NCI-H748 (cell line): ENCODE data around the gene TMEM115.
"Not testable (repeated sequence)": the region's sequence is repeated elsewhere in the genome, so short reads cannot be mapped to it uniquely, and the experiment has no call there.

Experiments used
- DNase-seq: peaks from one replicate; lab custom pipeline; 2025; ENCODE audit not compliant: unreplicated experiment; lab: John Stamatoyannopoulos, UW

Gene TMEM115

DNA sequence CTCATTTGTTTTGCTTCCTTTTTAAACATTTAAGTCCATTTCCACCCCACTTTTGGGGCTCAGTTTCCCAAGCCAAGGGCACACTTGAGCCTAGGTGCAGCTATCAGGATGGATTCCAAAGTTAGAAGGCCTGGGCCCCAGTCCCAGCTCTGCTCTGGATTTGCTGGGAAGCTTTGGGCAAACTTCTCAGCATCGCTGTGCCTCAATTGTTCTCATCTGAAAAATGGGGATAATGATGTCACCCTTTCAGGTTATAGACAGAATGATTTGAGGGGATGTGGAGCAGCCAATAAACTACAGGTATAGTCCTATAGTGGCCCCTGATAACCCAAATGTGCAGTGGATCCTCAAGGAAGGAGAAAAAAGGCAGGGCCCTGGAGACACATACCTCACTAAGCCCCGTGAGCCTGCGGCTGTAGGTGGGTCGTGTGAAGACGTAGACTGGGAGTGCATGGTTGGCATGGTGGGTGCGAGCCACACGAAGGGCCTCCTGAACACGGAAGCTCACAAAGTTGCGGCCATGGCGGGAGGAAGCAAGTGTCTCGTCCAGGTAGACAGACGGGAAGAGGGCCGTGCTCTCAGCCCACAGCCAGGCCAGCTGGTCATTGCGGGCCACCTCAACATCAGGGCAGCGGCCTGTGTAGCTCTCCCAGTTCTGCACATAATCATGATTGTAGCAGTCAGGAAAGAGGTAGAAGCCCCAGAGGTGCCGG, 40.0 kb downstream of the TMEM115 start:
- DNase-seq = no peak

DNA sequence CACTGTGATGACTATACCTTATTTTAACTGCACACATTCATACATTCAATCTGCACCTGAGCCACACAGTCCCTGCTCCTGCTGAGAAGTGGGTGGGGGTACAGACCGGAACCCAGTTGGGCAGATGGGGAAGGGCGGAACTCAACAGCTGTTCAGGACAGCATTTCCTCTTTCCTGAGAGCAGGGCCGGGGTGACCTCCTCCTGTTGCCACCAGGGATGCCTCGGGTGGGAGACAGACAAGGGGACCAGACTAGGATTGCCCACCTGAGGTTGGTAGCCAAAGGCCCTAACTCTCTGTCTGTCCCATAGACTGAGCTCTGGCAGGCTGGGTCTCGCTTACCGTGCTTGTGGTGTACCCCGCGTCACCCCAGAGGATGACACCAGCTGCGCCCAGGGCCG, 40.7 kb downstream of the TMEM115 start:
- DNase-seq = no peak

DNA sequence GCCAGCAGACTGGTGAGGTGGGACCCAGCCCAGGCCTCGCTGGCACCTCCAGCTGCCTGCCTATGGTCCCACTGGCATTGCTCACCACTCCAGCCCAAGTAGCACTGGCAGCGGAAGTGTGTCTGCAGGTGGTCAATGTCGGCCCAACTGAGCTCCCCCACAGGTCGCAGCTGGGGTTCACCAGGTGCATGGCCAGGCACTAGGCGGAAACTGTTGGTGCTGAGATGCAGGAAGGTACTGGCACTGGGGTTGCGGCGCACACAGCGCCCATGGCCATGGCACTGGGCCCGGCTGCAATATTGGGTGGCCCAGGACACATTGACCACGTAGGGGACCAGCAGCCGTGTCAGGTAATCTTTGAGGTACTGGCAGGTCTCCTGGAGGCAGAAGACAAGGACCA, 41.2 kb downstream of the TMEM115 start:
- no peak for DNase-seq

DNA sequence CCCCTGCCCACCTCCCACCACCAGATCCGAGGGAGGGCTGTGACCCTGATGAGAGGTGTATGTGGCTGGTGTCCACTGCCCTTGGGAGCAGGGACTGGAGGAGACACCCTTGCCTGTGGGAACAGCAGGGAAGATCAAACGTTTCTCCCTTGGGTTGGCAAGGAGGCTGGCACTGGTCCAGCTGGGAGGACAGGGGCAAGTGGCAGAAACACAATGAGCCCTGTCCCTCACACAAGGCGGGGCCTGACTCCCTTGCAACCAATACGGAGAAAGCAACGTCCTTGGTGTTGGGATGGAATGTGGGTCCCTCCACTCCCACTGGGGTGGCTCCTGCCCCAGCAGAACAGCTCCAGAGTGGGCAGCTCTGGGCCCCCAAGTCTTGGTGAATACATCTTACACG, 42.0 kb downstream of the TMEM115 start:
- DNase-seq = no peak

DNA sequence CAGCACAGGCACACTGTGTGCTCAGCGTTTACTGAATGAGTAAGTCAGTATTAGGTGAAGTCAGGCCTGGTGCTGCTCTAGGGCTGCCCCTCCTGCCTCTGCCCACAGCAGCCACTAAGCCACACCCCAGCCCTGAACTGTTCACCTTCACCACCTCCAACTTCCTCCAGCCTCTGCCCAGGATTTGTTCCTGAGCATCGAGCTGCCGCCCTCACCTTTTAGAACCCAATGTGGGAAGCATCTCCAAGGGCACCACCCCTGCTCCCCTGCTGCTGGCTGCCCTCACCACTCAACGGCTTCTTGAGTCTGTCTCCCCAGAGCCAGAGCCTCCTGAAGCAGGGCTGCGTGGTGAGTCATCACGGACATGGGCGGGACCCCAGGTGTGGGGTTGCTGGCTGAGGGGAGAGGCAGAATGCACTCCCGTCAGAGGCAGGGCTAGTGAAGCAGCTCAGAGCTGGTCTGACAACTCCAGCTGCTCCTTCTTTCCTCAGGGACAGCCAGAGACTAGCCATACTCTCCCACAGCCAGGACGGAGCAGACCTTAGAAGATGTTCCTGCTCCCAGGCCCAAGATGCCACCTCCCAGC, 42.6 kb downstream of the TMEM115 start:
- no peak for DNase-seq

DNA sequence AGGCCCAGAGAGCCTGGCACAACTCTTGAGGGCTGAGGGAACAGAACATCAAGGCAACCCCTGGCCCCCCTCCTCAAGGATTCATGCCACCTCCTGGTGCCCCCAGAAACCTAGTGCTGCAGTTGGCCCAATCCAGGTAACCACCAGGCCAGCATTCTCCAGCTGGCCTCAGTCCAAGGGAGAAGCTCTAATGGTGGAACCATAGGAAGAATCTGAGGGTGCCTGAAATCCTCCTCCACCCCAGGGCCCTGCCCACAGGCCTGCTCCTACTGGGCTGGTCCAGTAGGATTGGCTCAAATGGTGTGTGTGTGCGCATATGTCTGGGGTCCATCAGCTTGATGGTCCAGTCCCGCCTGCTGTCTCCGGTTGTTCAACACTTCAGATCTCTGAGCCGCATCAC, 44.5 kb downstream of the TMEM115 start:
- DNase-seq = no peak

DNA sequence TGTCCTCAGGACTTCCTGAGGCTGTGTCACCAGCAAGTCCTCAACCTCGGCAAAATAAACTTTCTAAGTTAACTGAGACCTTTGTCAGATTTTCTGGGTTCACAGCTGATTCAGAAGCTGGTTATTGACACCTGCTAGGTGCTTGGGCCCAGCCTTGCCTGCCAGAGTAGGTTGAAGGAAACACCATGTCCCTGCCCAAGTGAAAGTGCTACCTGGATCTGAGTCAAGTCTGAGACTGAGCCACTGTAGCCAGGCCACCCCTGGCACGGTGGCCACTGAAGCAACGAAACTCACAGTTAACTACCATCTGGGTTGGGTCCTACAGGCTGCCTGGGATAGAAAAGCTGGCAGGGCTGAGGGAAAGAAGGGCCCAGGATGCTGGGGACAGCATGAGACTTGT, 45.0 kb downstream of the TMEM115 start:
- no peak for DNase-seq

DNA sequence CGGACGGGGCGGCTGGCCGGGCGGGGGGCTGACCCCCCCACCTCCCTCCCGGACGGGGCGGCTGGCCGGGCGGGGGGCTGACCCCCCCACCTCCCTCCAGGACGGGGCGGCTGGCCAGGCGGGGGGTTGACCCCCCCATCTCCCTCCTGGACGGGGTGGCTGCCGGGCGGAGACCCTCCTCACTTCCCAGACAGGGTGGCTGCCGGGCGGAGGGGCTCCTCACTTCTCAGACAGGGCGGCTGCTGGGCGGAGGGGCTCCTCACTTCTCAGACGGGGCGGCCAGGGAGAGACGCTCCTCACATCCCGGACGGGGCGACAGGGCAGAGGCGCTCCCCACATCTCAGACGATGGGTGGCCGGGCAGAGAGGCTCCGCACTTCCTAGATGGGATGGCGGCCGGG, 47.3 kb downstream of the TMEM115 start:
- DNase-seq = not testable (repeated sequence)
